HepG2 (cell line): ENCODE results near the gene FAM20A. TPM values are rescaled to one million over a fixed set of nuclear protein-coding genes. Genes with fewer than 3 reads are reported as not detected.

ENCODE experiments used
- CBX5 ChIP-seq: sonication (generic); formaldehyde crosslinking; IDR thresholded peaks from 2 replicates; pipeline ENCODE4 v1.4.0; 2020; ENCODE audit warnings: missing genetic modification reagents, borderline replicate concordance
- CENPX ChIP-seq: sonication (generic); formaldehyde crosslinking; IDR thresholded peaks from 2 replicates; pipeline ENCODE4 v1.9.0; 2021; ENCODE audit warnings: mild to moderate bottlenecking, missing genetic modification reagents, moderate library complexity
- DNMT3B ChIP-seq: conservative IDR thresholded peaks from 2 replicates; pipeline ENCODE4 v1.6.1; 2016; ENCODE audit warnings: missing biosample characterization, control low read depth
- FOXJ3 ChIP-seq: sonication (generic); formaldehyde crosslinking; IDR thresholded peaks from 2 replicates; pipeline ENCODE4 v1.4.0; 2020; ENCODE audit warnings: missing genetic modification reagents, mild to moderate bottlenecking, borderline replicate concordance
- IRX3 ChIP-seq: sonication (generic); formaldehyde crosslinking; IDR thresholded peaks from 2 replicates; pipeline ENCODE4 v1.8.1; 2023; ENCODE audit warnings: mild to moderate bottlenecking, low read depth, missing genetic modification reagents, borderline replicate concordance
- KAT8 ChIP-seq: IDR thresholded peaks from 2 replicates; pipeline ENCODE4 v1.6.1; 2016; ENCODE audit warnings: missing genetic modification reagents, missing compliant biosample characterization
- RERE ChIP-seq: IDR thresholded peaks from 2 replicates; pipeline ENCODE4 v1.6.1; 2016; ENCODE audit warnings: low read depth, missing genetic modification reagents, missing compliant biosample characterization
- RXRB ChIP-seq: IDR thresholded peaks from 2 replicates; pipeline ENCODE4 v1.6.1; 2016; ENCODE audit warnings: borderline replicate concordance, missing genetic modification reagents, missing compliant biosample characterization
- ZKSCAN1 ChIP-seq: fragments of 150-350 bp; IDR thresholded peaks from 2 replicates; pipeline ENCODE4 v1.6.1; 2014; ENCODE audit warnings: low read length
- ZNF263 ChIP-seq: sonication (generic); formaldehyde crosslinking; IDR thresholded peaks from 2 replicates; pipeline ENCODE4 v1.4.0; 2020; ENCODE audit warnings: missing genetic modification reagents
- ZNF343 ChIP-seq: sonication (generic); formaldehyde crosslinking; IDR thresholded peaks from 2 replicates; pipeline ENCODE4 v1.4.0; 2020; ENCODE audit warnings: mild to moderate bottlenecking, missing genetic modification reagents
- ZNF496 ChIP-seq: sonication (generic); formaldehyde crosslinking; IDR thresholded peaks from 2 replicates; pipeline ENCODE4 v1.8.1; 2023; ENCODE audit warnings: mild to moderate bottlenecking, moderate library complexity, missing genetic modification reagents; ENCODE audit not compliant: insufficient replicate concordance
- ZNF766 ChIP-seq: sonication (generic); formaldehyde crosslinking; IDR thresholded peaks from 2 replicates; pipeline ENCODE4 v1.5.0; 2020; ENCODE audit warnings: missing genetic modification reagents, borderline replicate concordance
- polyA plus RNA-seq, 8 experiments: library from polyadenylated mRNA; depleted of rRNA in 3 of 8; stranded (reverse) in 7 of 8; unstranded in 1 of 8; fragments of >200 nt; fragmentation: Illumina TruSeq in 4 of 8; extraction: Trizol in 4 of 8; gene quantifications; 2 replicates each; pipeline versions ENCODE4 v1.2.1 to v1.2.3, GENCODE V29; 2011 to 2016; ENCODE audit warnings: low read depth in 4 of 8, missing spikeins in 1 of 8, mixed read lengths in 1 of 8; ENCODE audit not compliant: insufficient read depth in 1 of 8
- total RNA-seq, 5 experiments: library from RNA; depleted of rRNA; stranded (reverse); fragments of >200 nt; fragmentation: Illumina TruSeq; extraction: Trizol; gene quantifications; 2 replicates each; pipeline ENCODE4 v1.2.3, GENCODE V29; 2016; ENCODE audit warnings: low read depth in 1 of 5
- TF ChIP-seq, protein P1 (sequence below): sonication (generic); formaldehyde crosslinking; IDR thresholded peaks from 2 replicates; pipeline ENCODE4 v1.5.0; 2020; ENCODE audit warnings: mild to moderate bottlenecking, missing genetic modification reagents
- TF ChIP-seq, protein P2 (sequence below): sonication (generic); formaldehyde crosslinking; IDR thresholded peaks from 2 replicates; pipeline ENCODE4 v1.4.0; 2020; ENCODE audit warnings: missing genetic modification reagents, borderline replicate concordance
- TF ChIP-seq, protein P3 (sequence below): sonication (generic); formaldehyde crosslinking; IDR thresholded peaks from 2 replicates; pipeline ENCODE4 v1.4.0; 2020; ENCODE audit warnings: missing genetic modification reagents

FAM20A gene
- total and polyA plus RNA-seq, 2 of the 13 experiments (the other 11 are each of a cell fraction or from before 2014, with no cell fraction given): 9.3 to 20.7 TPM

- TF ChIP-seq, protein P1, sequence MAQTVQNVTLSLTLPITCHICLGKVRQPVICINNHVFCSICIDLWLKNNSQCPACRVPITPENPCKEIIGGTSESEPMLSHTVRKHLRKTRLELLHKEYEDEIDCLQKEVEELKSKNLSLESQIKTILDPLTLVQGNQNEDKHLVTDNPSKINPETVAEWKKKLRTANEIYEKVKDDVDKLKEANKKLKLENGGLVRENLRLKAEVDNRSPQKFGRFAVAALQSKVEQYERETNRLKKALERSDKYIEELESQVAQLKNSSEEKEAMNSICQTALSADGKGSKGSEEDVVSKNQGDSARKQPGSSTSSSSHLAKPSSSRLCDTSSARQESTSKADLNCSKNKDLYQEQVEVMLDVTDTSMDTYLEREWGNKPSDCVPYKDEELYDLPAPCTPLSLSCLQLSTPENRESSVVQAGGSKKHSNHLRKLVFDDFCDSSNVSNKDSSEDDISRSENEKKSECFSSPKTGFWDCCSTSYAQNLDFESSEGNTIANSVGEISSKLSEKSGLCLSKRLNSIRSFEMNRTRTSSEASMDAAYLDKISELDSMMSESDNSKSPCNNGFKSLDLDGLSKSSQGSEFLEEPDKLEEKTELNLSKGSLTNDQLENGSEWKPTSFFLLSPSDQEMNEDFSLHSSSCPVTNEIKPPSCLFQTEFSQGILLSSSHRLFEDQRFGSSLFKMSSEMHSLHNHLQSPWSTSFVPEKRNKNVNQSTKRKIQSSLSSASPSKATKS (CRISPR knock-in tag): no peak
- TF ChIP-seq FOXJ3: peak; percentile 78; the same call in 1 of the 2 replicates
- no peak for TF ChIP-seq CBX5 (CRISPR knock-in tag)
- TF ChIP-seq IRX3 (CRISPR knock-in tag): no peak
- TF ChIP-seq, protein P2, sequence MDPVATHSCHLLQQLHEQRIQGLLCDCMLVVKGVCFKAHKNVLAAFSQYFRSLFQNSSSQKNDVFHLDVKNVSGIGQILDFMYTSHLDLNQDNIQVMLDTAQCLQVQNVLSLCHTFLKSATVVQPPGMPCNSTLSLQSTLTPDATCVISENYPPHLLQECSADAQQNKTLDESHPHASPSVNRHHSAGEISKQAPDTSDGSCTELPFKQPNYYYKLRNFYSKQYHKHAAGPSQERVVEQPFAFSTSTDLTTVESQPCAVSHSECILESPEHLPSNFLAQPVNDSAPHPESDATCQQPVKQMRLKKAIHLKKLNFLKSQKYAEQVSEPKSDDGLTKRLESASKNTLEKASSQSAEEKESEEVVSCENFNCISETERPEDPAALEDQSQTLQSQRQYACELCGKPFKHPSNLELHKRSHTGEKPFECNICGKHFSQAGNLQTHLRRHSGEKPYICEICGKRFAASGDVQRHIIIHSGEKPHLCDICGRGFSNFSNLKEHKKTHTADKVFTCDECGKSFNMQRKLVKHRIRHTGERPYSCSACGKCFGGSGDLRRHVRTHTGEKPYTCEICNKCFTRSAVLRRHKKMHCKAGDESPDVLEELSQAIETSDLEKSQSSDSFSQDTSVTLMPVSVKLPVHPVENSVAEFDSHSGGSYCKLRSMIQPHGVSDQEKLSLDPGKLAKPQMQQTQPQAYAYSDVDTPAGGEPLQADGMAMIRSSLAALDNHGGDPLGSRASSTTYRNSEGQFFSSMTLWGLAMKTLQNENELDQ (CRISPR knock-in tag): no peak
- peak; percentile 91 for TF ChIP-seq RXRB (CRISPR knock-in tag)
- no peak for TF ChIP-seq CENPX (CRISPR knock-in tag)
- TF ChIP-seq ZKSCAN1: no peak
- no peak for TF ChIP-seq ZNF766 (CRISPR knock-in tag)
- TF ChIP-seq DNMT3B (CRISPR knock-in tag): no peak
- no peak for TF ChIP-seq ZNF496 (CRISPR knock-in tag)
- TF ChIP-seq, protein P3, sequence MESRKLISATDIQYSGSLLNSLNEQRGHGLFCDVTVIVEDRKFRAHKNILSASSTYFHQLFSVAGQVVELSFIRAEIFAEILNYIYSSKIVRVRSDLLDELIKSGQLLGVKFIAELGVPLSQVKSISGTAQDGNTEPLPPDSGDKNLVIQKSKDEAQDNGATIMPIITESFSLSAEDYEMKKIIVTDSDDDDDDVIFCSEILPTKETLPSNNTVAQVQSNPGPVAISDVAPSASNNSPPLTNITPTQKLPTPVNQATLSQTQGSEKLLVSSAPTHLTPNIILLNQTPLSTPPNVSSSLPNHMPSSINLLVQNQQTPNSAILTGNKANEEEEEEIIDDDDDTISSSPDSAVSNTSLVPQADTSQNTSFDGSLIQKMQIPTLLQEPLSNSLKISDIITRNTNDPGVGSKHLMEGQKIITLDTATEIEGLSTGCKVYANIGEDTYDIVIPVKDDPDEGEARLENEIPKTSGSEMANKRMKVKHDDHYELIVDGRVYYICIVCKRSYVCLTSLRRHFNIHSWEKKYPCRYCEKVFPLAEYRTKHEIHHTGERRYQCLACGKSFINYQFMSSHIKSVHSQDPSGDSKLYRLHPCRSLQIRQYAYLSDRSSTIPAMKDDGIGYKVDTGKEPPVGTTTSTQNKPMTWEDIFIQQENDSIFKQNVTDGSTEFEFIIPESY (CRISPR knock-in tag): peak; percentile 92
- TF ChIP-seq ZNF263 (CRISPR knock-in tag): no peak
- TF ChIP-seq ZNF343 (CRISPR knock-in tag): peak; percentile 67; the same call in 1 of the 2 replicates
- TF ChIP-seq RERE (CRISPR knock-in tag): no peak
- TF ChIP-seq KAT8: peak; percentile 30; the same call in 1 of the 2 replicates
These were observed 16.4 kb downstream of the FAM20A start (continued) for GRCh38 chr17:68584581-68585303.
